SJCRH30 (cell line): ENCODE results near the gene RAN. TPM values are rescaled to one million over a fixed set of nuclear protein-coding genes. Genes with fewer than 3 reads are reported as not detected.
"Not testable (repeated sequence)": the region's sequence is repeated elsewhere in the genome, so short reads cannot be mapped to it uniquely, and the experiment has no call there.

Experiments used
- DNase-seq, 2 experiments: peaks; one replicate each; pipeline ENCODE4 v3.0.0-alpha.2; 2015 to 2020
- H3K27ac ChIP-seq: fragments of 250-450 bp; sonication (Bioruptor Pico); 2 replicates; pipeline ENCODE4 v1.5.1; 2020; ENCODE audit warnings: mild to moderate bottlenecking, moderate library complexity
- H3K27me3 ChIP-seq: fragments of 250-450 bp; sonication (Bioruptor Pico); 2 replicates; pipeline ENCODE4 v1.5.1; 2020; ENCODE audit warnings: mild to moderate bottlenecking, moderate library complexity
- H3K36me3 ChIP-seq: fragments of 250-450 bp; sonication (Bioruptor Pico); 2 replicates; pipeline ENCODE4 v1.5.1; 2020; ENCODE audit warnings: mild to moderate bottlenecking, moderate library complexity
- H3K4me1 ChIP-seq: fragments of 250-450 bp; sonication (Bioruptor Pico); 2 replicates; pipeline ENCODE4 v1.5.1; 2020; ENCODE audit warnings: mild to moderate bottlenecking, moderate library complexity
- H3K4me3 ChIP-seq: fragments of 250-450 bp; sonication (Bioruptor Pico); 2 replicates; pipeline ENCODE4 v1.5.1; 2020; ENCODE audit warnings: mild to moderate bottlenecking, moderate library complexity
- H3K9me3 ChIP-seq: fragments of 250-450 bp; sonication (Bioruptor Pico); replicated peaks from 2 replicates; pipeline ENCODE4 v1.5.1; 2020; ENCODE audit warnings: mild to moderate bottlenecking, moderate library complexity
- total RNA-seq: library from RNA; depleted of rRNA; stranded (reverse); fragments of >200 nt; shearing (Covaris generic); gene quantifications from 2 replicates; pipeline ENCODE4 v1.2.3, GENCODE V29; 2014

Gene RAN
- total RNA-seq, 1 experiment from 2014 or later, result 1,284 TPM

DNA sequence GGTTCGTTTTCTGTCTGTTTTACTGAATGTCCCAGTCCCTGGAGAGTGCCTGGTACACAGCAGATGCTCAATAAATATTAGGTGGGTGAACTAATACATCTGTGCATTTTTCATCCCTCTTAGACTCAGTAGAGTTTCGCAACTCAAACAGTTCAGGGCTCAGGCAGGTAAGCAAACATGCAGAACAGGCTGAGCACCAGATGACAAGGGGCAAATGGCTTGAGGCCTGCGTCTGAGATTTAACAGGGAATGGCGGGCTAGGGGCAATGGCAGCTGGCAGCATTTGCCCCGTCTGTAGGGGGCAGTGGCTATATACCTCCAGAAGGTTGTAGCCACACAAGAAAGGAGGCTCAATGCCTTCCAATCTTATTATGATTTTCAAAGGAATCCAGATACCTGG, 8.6 kb upstream of the RAN start:
- H3K36me3 ChIP-seq, result no peaks in the 10 kb centered on the region
- no peak overlapping the region for H3K27ac ChIP-seq
- no peaks in the 10 kb centered on the region for H3K9me3 ChIP-seq
- no peak overlapping the region for H3K4me3 ChIP-seq
- H3K27me3 ChIP-seq, result no peaks in the 10 kb centered on the region
- H3K4me1 ChIP-seq, result no peaks in the 10 kb centered on the region
- DNase-seq, result no peak

DNA sequence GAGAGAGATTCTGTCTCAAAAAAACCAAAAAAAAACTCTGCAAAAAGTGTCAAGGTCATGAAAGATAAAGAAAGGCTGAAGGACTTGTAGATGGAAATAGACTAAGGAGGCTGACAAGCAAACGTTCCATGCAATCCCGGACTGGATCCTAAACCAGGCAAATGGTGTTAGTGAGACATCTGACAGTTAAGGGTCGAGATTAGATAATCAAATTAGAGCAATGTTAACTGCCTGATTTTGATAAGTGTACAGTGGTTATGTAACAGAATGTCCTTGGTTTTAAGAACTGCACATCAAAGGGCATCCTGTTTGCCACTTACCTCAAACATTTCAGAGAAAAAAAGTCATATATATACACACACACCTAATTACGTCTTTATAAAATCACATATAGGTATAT, 3.5 kb upstream of the RAN start:
- peaks cover 10% of the 10 kb centered on the region for H3K36me3 ChIP-seq
- H3K9me3 ChIP-seq, result no peaks in the 10 kb centered on the region
- no peak overlapping the region for H3K4me3 ChIP-seq
- H3K27me3 ChIP-seq, result no peaks in the 10 kb centered on the region
- no peak overlapping the region for H3K27ac ChIP-seq
- no peak for DNase-seq
- H3K4me1 ChIP-seq, result 0 out of 2 replicates have a peak, but pooled peaks cover 3% of the 10 kb centered on the region

DNA sequence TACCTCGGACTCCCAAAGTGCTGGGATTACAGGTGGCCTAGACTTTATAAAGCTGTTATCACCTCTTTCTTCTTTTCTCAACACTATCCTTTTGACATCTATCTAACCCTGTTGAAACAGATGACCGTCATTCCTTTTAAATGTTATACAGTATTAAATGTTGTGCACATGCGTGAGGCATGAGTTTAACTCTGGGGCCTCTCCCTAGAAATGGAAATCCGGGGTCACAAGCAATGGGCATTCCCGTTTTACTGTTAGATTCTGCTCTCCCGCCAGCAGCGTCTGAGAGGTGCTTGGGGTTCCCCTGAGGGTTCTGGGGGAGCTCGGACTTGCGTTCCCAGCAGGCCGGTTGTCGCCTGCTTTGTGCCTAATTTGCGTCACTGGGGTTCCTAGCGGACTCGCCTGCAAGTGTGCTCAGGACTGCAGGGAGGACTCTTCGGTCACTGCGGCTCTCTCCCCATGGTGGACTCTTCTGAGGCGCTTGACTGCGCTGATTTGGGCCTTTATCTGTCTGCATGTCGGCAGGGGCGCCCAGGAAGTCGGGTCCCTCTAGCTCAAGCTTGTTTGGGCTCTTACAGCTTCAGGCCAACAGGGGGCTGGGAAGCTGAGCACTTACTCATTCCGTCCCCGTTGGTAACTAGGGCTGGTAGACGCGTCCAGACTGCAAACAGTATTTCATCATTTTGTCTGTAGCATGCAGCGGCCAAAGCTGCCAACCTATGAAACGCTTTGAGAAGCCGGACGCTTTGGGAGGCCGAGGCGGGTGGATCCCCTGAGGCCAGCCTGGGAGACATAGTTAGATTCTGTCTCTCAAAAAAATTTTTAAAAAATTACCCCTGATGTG, 1.2 kb upstream of the RAN start:
- Histone ChIP-seq H3K4me1 (0 out of 2 replicates have a peak, but pooled peaks cover 3% of the 10 kb centered on the region), H3K9me3 (no peaks in the 10 kb centered on the region), H3K4me3 (no peak overlapping the region; the same call in 1 of the 2 replicates), H3K36me3 (peaks cover 33% of the 10 kb centered on the region), H3K27me3 (no peaks in the 10 kb centered on the region), H3K27ac (no peak overlapping the region; the same call in 1 of the 2 replicates)
- DNase-seq, result peak in 1 of 2 experiments; percentile 22

DNA sequence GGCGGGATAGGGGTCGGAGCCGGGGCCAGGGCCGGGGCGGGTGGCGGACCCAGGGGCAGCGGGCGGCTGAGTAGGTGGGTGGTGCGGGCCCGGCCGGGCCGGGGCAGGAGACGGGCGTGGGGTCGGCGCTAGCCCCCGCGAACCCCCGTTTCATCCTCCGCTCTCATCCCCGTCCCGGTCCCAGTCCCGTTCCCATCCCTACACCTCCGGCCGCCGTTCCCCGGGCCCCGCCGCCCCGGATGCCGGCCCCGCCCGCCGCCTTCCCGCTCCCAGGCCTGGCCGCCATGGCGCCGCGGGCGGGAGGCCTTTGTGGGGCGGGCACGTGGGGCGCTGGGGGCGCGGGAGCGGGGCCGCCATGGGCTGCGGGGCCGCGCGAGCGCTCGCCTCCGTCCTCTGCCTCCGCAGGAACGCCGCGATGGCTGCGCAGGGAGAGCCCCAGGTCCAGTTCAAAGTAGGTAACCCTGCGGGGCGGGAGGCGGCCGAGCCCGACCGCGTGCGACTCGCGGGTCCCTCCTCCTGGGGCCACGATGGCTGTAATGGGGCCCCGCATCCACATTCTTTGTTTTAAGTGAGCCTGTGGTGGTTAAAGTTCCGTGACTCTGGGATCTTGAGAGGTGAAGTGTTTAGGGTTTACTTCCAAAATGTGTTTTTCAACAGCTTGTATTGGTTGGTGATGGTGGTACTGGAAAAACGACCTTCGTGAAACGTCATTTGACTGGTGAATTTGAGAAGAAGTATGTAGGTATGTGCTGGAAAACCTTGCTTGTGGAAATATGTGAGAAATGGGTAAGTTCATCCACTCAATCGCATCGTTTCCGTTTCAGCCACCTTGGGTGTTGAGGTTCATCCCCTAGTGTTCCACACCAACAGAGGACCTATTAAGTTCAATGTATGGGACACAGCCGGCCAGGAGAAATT, 572 bp downstream of the RAN start:
- DNase-seq, result peak in 1 of 2 experiments; percentile 35

DNA sequence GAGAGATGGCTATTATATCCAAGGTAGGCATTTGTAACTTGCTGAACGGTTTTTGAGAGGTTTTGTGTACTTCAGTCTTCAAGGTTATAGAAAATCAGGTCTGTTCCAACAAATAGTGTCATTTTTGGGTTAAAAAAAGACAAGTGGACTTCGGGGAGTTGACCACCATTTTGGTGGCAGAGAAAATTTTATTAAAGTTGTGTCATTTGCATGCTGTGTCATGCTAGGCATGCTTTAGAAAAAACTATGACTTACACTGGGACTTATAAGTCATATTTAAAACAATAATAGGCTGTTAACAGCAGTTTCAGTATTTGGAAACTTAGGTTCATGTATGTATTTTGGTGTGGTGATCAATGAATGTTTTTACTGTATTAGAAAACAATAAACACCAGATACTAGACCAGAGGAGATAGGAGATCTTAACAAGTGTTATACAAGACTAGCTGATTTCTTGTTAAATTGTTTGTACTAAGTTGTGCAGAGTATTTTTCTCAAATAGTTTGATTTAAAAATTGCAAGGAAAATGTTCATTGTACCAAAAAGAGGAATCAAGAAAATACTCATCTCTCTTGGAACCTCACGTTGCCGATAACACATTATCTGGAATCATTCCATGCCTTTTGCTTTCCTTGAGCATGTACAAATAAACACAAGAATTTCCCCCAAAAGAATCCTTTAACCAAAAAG, 1.4 kb downstream of the RAN start:
- Histone ChIP-seq H3K4me3 (peak overlapping the region; percentile 97), H3K27ac (peak overlapping the region; percentile 78), H3K27me3 (no peaks in the 10 kb centered on the region), H3K9me3 (no peaks in the 10 kb centered on the region), H3K36me3 (peaks cover 50% of the 10 kb centered on the region), H3K4me1 (0 out of 2 replicates have a peak, but pooled peaks cover 3% of the 10 kb centered on the region)
- DNase-seq, result no peak

More for the DNA sequence above, 572 bp downstream of the RAN start:
- H3K27me3 ChIP-seq, result no peaks in the 10 kb centered on the region
- peak overlapping the region; percentile 78 for H3K27ac ChIP-seq
- H3K36me3 ChIP-seq, result peaks cover 50% of the 10 kb centered on the region
- H3K4me3 ChIP-seq, result peak overlapping the region; percentile 97
- H3K9me3 ChIP-seq, result no peaks in the 10 kb centered on the region
- 0 out of 2 replicates have a peak, but pooled peaks cover 3% of the 10 kb centered on the region for H3K4me1 ChIP-seq

DNA sequence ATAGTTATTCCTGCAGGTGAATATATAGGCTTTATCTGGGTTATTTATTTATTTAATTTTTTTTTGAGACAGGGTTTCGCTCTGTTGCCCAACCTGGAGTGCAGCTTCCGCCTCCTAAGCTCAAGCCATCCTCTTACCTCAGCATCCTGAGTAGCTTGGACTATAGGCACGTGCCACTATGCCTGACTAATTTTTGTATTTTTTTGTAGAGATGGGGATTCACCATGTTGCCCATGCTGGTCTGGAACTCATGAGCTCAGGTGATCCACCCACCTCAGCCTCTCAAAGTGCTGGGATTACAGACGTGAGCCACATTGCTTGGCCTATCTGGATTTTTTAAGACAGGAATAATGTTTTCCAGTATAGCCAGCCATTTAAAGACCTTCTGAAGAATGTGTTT, 2.0 kb downstream of the RAN start:
- Histone ChIP-seq H3K4me1 (0 out of 2 replicates have a peak, but pooled peaks cover 3% of the 10 kb centered on the region), H3K27me3 (no peaks in the 10 kb centered on the region), H3K36me3 (peaks cover 50% of the 10 kb centered on the region), H3K27ac (no peak overlapping the region), H3K4me3 (peak overlapping the region; percentile 97; the same call in 1 of the 2 replicates), H3K9me3 (no peaks in the 10 kb centered on the region)
- DNase-seq, result no peak

DNA sequence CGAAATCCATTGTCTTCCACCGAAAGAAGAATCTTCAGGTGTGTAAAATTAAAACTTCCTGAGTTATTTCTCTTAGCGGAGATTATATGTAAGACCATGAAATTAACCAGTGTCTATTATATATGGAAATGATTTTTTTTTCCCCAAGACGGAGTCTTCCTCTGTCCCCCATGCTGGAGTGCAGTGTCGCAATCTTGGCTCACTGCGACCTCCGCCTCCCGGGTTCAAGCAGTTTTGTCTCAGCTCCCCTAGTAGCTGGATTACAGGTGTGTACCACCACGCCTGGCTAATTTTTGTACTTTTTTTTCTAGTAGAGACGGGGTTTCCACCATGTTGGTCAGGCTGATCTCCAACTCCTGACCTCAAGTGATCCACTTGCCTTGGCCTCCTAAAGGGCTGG, 2.8 kb downstream of the RAN start:
- 0 out of 2 replicates have a peak, but pooled peaks cover 3% of the 10 kb centered on the region for H3K4me1 ChIP-seq
- H3K4me3 ChIP-seq, result no peak overlapping the region
- DNase-seq, result no peak
- H3K36me3 ChIP-seq, result peaks cover 50% of the 10 kb centered on the region
- H3K27me3 ChIP-seq, result no peaks in the 10 kb centered on the region
- no peaks in the 10 kb centered on the region for H3K9me3 ChIP-seq
- no peak overlapping the region for H3K27ac ChIP-seq

DNA sequence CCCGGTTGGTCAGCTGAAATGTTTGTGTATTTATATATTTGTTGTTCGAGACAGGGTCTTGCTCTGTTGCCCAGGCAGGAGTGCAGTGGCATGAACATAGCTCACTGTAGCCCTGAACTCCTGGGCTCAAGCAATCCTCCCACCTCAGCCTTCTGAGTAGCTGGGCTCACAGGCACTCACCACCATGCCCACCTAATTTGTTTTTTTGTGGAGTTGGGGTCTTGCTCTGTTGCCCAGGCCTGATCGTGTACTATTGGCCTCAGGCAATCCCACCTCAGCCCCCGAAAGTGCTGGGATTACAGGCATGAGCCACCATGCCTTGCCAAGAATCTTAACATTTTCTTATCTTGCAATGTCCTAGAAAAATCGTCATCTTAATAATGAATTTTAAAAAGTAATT, 3.3 kb downstream of the RAN start:
- H3K4me1 ChIP-seq, result 0 out of 2 replicates have a peak, but pooled peaks cover 3% of the 10 kb centered on the region
- no peak overlapping the region for H3K27ac ChIP-seq
- no peak for DNase-seq
- H3K36me3 ChIP-seq, result peaks cover 50% of the 10 kb centered on the region
- no peak overlapping the region for H3K4me3 ChIP-seq
- no peaks in the 10 kb centered on the region for H3K27me3 ChIP-seq
- H3K9me3 ChIP-seq, result no peaks in the 10 kb centered on the region

DNA sequence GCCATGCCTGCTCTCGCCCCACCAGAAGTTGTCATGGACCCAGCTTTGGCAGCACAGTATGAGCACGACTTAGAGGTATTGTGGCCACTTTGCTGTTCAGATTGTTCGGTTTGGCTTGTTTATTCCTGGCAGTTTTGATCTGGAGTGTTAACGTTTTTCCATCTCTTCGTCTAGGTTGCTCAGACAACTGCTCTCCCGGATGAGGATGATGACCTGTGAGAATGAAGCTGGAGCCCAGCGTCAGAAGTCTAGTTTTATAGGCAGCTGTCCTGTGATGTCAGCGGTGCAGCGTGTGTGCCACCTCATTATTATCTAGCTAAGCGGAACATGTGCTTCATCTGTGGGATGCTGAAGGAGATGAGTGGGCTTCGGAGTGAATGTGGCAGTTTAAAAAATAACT, 3.8 kb downstream of the RAN start:
- H3K27me3 ChIP-seq, H3K9me3 ChIP-seq, H3K4me3 ChIP-seq, H3K27ac ChIP-seq, DNase-seq, H3K4me1 ChIP-seq: not testable (repeated sequence)
- H3K36me3 ChIP-seq, result peaks cover 50% of the 10 kb centered on the region

DNA sequence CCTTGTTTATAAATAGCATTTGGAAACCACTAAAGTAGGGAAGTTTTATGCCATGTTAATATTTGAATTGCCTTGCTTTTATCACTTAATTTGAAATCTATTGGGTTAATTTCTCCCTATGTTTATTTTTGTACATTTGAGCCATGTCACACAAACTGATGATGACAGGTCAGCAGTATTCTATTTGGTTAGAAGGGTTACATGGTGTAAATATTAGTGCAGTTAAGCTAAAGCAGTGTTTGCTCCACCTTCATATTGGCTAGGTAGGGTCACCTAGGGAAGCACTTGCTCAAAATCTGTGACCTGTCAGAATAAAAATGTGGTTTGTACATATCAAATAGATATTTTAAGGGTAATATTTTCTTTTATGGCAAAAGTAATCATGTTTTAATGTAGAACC, 4.4 kb downstream of the RAN start:
- peaks cover 50% of the 10 kb centered on the region for H3K36me3 ChIP-seq
- DNase-seq, result no peak
- H3K4me1 ChIP-seq, result 0 out of 2 replicates have a peak, but pooled peaks cover 2% of the 10 kb centered on the region

DNA sequence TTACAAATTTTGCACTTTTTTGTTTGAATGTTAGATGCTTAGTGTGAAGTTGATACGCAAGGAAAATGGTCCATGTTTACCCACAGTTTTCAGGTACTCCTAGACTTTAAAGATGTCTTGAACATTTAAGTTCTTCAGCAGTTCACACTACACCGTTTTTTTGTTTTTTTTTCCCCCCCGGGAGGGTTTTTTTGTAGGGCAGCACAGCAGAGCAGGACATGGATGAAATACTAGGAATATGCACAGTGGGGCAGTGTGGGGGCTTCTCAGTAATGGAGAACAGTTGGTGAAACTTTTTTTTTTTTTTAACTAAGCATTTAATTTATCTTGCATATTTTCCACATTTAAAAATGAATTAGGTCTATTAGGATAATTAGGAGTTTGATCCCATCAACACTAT, 4.9 kb downstream of the RAN start:
- H3K36me3 ChIP-seq, result peaks cover 50% of the 10 kb centered on the region
- no peaks in the 10 kb centered on the region for H3K4me1 ChIP-seq
- no peaks in the 10 kb centered on the region for H3K9me3 ChIP-seq
- DNase-seq, result no peak
- no peak overlapping the region for H3K27ac ChIP-seq
- H3K27me3 ChIP-seq, result no peaks in the 10 kb centered on the region
- H3K4me3 ChIP-seq, result no peak overlapping the region

More for the DNA sequence above, 4.4 kb downstream of the RAN start:
- H3K27ac ChIP-seq, result no peak overlapping the region
- H3K27me3 ChIP-seq, result no peaks in the 10 kb centered on the region
- no peaks in the 10 kb centered on the region for H3K9me3 ChIP-seq
- no peak overlapping the region for H3K4me3 ChIP-seq

DNA sequence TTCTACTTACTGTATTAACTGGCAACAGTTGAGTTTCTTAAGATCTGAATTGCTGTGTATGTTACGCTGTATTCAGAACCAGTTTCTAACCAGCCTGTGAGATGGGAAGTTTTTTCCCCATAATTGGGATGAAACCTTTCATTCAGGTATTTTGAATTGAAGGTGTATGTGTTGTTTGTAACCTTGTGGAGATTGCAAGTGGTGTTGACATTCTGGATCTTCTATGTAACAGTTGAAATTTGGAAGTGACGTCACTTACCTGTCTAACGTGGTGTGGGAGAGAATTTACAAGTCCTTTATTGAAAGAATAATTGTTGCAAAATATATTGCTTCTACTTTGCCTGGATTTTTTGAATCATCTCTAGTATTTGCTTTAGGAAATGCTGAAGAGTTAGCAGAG, 5.5 kb downstream of the RAN start:
- Histone ChIP-seq H3K4me3 (no peak overlapping the region), H3K4me1 (no peaks in the 10 kb centered on the region), H3K36me3 (peaks cover 50% of the 10 kb centered on the region), H3K27me3 (no peaks in the 10 kb centered on the region), H3K27ac (no peak overlapping the region), H3K9me3 (no peaks in the 10 kb centered on the region)
- no peak for DNase-seq

DNA sequence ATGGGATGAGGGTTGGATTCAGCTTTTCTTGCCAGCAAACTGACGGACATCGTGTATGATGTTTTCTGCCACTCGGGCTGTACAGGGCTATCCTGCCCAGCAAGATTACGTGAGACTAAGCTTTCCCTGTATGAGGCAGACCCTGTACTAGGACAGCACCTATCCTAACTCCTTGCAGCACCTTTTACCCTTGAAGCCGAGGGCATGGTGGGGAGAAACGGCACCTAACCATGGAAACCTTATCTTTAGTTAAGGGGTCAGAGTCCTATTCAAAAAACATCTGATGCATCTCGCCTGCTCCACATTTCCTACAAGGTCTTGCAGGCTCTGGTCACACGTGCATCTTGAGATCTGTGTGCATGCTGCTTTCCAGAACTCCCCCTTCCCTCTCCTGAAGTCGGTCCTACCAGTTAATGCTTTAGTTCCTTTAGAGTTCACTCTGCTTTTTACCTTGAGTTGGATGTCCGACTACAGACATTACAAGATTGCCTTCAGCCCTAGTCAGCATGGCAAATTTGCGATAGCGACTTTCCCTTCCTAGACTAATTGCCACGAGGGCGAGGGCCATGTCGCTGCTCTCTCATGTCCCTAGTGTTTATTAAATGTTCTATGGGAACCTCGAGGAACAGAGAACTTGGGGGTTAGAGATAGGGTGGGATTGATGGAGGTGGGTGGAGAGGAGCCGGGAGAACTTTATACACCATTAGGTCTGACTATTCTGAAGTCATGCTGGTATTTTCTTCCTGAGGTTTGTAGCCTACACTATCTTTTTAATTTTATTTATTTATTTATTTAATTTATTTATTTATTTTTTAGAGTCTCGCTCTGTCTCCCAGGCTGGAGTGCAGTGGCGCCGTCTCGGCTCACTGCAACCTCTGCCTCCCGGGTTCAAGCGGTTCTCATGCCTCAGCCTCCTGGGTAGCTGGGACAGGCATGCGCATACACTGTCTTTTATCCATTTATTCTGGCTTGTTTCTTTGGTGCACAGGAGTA, 6.6 kb downstream of the RAN start:
- no peak overlapping the region for H3K4me3 ChIP-seq
- H3K36me3 ChIP-seq, result peaks cover 39% of the 10 kb centered on the region
- no peaks in the 10 kb centered on the region for H3K4me1 ChIP-seq
- no peaks in the 10 kb centered on the region for H3K27me3 ChIP-seq
- no peaks in the 10 kb centered on the region for H3K9me3 ChIP-seq
- DNase-seq, result peak in 1 of 2 experiments; percentile 15
- H3K27ac ChIP-seq, result no peak overlapping the region
